DMS114 treated with DMSO at 0.1 percent for 48 hours (cell line): ENCODE results near the gene CHST11.
"Not testable (repeated sequence)": the region's sequence is repeated elsewhere in the genome, so short reads cannot be mapped to it uniquely, and the experiment has no call there.

Experiments
- DNase-seq: peaks from one replicate; lab custom pipeline; 2025; ENCODE audit not compliant: unreplicated experiment; lab: John Stamatoyannopoulos, UW

Gene CHST11

GRCh38 chr12:104729610-104730446, 273.1 kb downstream of the CHST11 start:
- DNase-seq, result no peak

GRCh38 chr12:104730763-104731162, 274.0 kb downstream of the CHST11 start:
- DNase-seq, result no peak

GRCh38 chr12:104733717-104734175, 277.0 kb downstream of the CHST11 start:
- DNase-seq, result no peak

GRCh38 chr12:104734541-104735095, 277.9 kb downstream of the CHST11 start:
- no peak for DNase-seq

GRCh38 chr12:104735801-104736200, 279.1 kb downstream of the CHST11 start:
- no peak for DNase-seq

- DNase-seq, result no peak
Observed at GRCh38 chr12:104736307-104736706, 279.6 kb downstream of the CHST11 start.

GRCh38 chr12:104737113-104737512, 280.4 kb downstream of the CHST11 start:
- DNase-seq, result no peak

GRCh38 chr12:104737791-104738301, 281.1 kb downstream of the CHST11 start:
- no peak for DNase-seq

GRCh38 chr12:104738331-104738730, 281.6 kb downstream of the CHST11 start:
- no peak for DNase-seq

GRCh38 chr12:104738776-104739642, 282.3 kb downstream of the CHST11 start:
- no peak for DNase-seq

- DNase-seq, result no peak
Observed at GRCh38 chr12:104740668-104741067, 283.9 kb downstream of the CHST11 start.

GRCh38 chr12:104741077-104741476, 284.3 kb downstream of the CHST11 start:
- DNase-seq, result no peak

- no peak for DNase-seq
Observed at GRCh38 chr12:104741497-104742367, 285.0 kb downstream of the CHST11 start.

GRCh38 chr12:104742551-104743201, 285.9 kb downstream of the CHST11 start:
- no peak for DNase-seq

GRCh38 chr12:104743202-104743580, 286.4 kb downstream of the CHST11 start:
- DNase-seq, result no peak

GRCh38 chr12:104743753-104744548, 287.2 kb downstream of the CHST11 start:
- not testable (repeated sequence) for DNase-seq

- DNase-seq, result no peak
Observed at GRCh38 chr12:104746467-104747088, 289.8 kb downstream of the CHST11 start.

- DNase-seq, result no peak
Observed at GRCh38 chr12:104747330-104747729, 290.6 kb downstream of the CHST11 start.

- DNase-seq, result no peak
Observed at GRCh38 chr12:104747955-104748354, 291.2 kb downstream of the CHST11 start.
